SJSA1 (cell line): Measurements from ENCODE around the gene POMGNT2. TPM values are rescaled to one million over a fixed set of nuclear protein-coding genes. Genes with fewer than 3 reads are reported as not detected.
"Not testable (repeated sequence)": the region's sequence is repeated elsewhere in the genome, so short reads cannot be mapped to it uniquely, and the experiment has no call there.

ENCODE experiments used
- DNase-seq, 2 experiments: peaks; one replicate each; pipeline ENCODE4 v3.0.0-alpha.2; 2015 to 2020; ENCODE audit warnings: low spot score in 2 of 2, low read depth in 1 of 2
- H3K27ac ChIP-seq: fragments of 250-450 bp; sonication (Bioruptor Pico); 2 replicates; pipeline ENCODE4 v1.5.1; 2020; ENCODE audit warnings: mild to moderate bottlenecking, moderate library complexity
- H3K27me3 ChIP-seq: fragments of 250-450 bp; sonication (Bioruptor Pico); replicated peaks from 2 replicates; pipeline ENCODE4 v1.5.1; 2020; ENCODE audit warnings: mild to moderate bottlenecking, moderate library complexity
- H3K36me3 ChIP-seq: fragments of 250-450 bp; sonication (Bioruptor Pico); 2 replicates; pipeline ENCODE4 v1.5.1; 2020; ENCODE audit warnings: mild to moderate bottlenecking
- H3K4me1 ChIP-seq: fragments of 250-450 bp; sonication (Bioruptor Pico); replicated peaks from 2 replicates; pipeline ENCODE4 v1.6.1; 2021; ENCODE audit warnings: mild to moderate bottlenecking
- H3K4me3 ChIP-seq: fragments of 250-450 bp; sonication (Bioruptor Pico); 2 replicates; pipeline ENCODE4 v1.5.1; 2020; ENCODE audit warnings: mild to moderate bottlenecking
- H3K9me3 ChIP-seq: fragments of 250-450 bp; sonication (Bioruptor Pico); replicated peaks from 2 replicates; pipeline ENCODE4 v1.5.1; 2020; ENCODE audit warnings: mild to moderate bottlenecking
- total RNA-seq: library from RNA; depleted of rRNA; stranded (reverse); fragments of >200 nt; shearing (Covaris generic); gene quantifications from 2 replicates; pipeline ENCODE4 v1.2.3, GENCODE V29; 2014

POMGNT2 gene
- total RNA-seq, 1 experiment from 2014 or later, result 4.6 TPM

DNA sequence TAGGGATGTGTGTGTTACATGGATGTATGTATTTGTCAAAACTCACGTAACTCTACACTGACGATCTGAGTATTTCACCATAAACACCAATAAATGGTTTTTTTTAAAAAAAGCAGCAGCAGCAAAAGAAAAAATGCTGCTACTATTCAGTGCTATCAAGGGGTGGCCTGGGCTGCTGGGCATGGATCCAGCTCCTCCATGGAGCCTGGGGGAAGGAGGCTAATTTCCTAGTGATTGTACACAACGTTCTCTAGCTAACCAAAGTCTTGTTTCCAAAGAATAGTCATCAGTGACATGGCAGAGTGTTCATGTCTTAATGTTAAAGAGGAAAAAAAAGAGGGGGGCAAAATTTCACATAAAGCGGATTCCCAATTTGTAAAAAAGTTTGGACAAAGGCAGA, 29.0 kb downstream of the POMGNT2 start:
- no peak for DNase-seq
- no peak overlapping the region for H3K27ac ChIP-seq
- H3K4me3 ChIP-seq, result no peak overlapping the region
- H3K4me1 ChIP-seq, result no peaks in the 10 kb centered on the region
- H3K9me3 ChIP-seq, result no peaks in the 10 kb centered on the region
- H3K36me3 ChIP-seq, result no peaks in the 10 kb centered on the region
- H3K27me3 ChIP-seq, result no peaks in the 10 kb centered on the region

DNA sequence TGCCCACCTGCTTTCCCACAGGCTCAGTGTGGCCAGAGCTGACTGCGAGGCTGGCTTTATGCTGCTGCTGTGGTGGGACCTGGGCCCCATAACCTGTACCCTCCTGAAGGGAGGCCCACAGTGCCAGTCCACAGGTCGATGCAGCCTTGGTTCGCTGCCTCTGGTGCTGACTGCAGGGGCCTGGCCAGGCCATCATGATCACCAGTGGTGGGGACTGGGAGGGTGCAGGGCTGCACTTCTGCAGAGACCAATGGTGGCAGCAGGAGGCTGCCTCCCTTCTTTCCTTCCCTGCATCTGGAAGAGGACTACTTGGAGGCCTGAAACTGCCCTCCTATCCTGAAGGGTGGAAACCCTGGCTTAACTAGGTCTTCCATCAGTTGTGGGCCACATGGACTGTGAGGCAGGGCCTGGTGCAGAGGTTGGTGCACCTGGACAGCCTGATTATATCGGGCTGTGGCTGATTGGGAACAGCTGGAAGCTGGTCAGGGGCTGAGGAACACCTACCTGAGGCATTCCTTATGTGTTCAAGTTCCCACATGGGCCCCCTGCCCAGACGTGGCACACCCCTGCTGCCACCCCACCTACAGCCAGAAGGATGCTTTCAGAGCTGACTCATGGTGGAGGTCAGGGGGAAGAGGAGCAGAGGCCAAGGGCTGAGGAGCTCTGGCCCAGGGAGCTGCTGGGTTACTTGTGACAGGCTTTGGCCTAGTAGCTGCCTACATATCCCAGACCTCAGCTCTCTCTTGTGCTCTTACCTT, 29.8 kb downstream of the POMGNT2 start:
- no peaks in the 10 kb centered on the region for H3K9me3 ChIP-seq
- H3K27me3 ChIP-seq, result no peaks in the 10 kb centered on the region
- no peaks in the 10 kb centered on the region for H3K4me1 ChIP-seq

DNA sequence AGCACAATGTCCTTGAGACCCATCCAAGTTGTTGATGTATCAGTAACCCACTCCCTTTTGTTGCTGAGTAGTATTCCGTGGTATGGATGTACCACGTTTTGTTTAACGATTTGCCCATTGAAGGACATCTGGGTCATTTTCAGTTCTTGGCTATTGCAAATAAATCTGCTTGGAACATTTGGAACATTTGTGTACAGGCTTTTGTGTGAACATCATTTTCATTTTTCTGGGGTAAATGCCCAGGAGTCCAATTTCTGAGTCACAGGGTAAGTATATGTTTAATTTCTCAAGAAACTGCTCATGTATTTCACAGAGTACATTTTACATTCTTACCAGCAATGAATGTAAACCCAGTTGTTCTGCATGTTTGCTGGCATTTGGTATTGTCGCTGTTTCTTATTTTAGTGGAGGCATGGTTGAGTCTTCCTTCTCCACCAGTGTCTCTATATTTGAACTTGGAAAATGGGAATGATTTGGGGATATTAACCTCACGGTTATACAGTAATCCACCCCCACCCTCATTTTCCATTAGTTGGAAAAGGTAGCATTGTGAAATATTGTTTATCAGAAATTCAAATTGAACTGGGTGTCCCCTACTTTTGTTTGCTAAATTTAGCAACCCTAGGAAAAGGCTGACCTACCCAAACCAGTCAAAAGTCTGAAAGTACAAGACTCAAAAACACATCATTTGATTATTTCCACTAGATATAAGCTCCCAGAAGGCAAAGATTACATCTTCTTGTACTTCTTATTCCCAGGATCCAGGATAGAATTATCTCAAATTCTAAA, 30.8 kb downstream of the POMGNT2 start:
- no peak overlapping the region for H3K4me3 ChIP-seq
- no peak overlapping the region for H3K27ac ChIP-seq
- no peaks in the 10 kb centered on the region for H3K9me3 ChIP-seq
- no peaks in the 10 kb centered on the region for H3K27me3 ChIP-seq
- no peaks in the 10 kb centered on the region for H3K4me1 ChIP-seq
- no peaks in the 10 kb centered on the region for H3K36me3 ChIP-seq
- DNase-seq, result no peak

More for the DNA sequence above, 29.8 kb downstream of the POMGNT2 start:
- Histone ChIP-seq H3K4me3 (no peak overlapping the region), H3K36me3 (no peaks in the 10 kb centered on the region), H3K27ac (no peak overlapping the region)
- DNase-seq, result no peak

DNA sequence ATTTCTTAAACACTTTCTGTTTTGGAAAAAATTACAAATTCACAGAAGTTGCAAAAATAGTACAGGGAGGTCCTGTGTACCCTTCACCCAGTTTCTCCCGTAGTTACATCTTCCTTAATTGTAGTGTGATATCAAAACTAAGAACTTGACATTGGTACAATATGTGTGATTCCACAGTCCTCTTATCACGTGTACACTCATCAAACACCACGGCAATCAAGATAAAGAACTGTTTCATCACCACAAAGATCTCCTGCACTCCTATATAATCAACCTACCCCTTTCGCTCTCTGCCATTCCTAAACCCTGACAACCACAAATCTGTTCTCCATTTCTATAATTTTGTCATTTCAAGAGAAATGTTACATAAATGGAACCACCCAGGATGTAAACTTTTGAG, 31.4 kb downstream of the POMGNT2 start:
- H3K9me3 ChIP-seq, result no peaks in the 10 kb centered on the region

DNA sequence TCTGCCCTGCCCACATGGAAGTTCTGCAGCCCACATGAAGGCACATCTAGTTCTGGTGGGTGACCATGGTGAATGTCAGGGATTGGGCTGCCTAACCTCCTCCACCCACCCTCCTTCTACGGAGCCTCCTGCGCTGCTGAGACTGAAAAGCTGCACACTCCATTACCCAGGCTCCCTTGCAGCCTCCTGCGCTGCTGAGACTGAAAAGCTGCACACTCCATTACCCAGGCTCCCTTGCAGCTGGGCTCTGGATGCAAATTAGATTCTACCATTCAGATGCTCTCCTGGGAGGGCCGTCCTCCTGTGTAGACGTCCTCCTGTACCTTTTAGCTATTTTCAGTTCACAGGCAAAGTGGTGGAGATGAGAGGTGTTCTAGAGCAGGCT, 32.1 kb downstream of the POMGNT2 start:
- DNase-seq, result no peak
- Histone ChIP-seq H3K36me3 (no peaks in the 10 kb centered on the region), H3K27me3 (no peaks in the 10 kb centered on the region), H3K4me3 (no peak overlapping the region), H3K27ac (no peak overlapping the region), H3K9me3 (no peaks in the 10 kb centered on the region), H3K4me1 (no peaks in the 10 kb centered on the region)

More for the DNA sequence above, 31.4 kb downstream of the POMGNT2 start:
- no peaks in the 10 kb centered on the region for H3K36me3 ChIP-seq
- no peaks in the 10 kb centered on the region for H3K27me3 ChIP-seq
- no peak for DNase-seq
- no peak overlapping the region for H3K27ac ChIP-seq
- H3K4me1 ChIP-seq, result no peaks in the 10 kb centered on the region
- H3K4me3 ChIP-seq, result no peak overlapping the region

DNA sequence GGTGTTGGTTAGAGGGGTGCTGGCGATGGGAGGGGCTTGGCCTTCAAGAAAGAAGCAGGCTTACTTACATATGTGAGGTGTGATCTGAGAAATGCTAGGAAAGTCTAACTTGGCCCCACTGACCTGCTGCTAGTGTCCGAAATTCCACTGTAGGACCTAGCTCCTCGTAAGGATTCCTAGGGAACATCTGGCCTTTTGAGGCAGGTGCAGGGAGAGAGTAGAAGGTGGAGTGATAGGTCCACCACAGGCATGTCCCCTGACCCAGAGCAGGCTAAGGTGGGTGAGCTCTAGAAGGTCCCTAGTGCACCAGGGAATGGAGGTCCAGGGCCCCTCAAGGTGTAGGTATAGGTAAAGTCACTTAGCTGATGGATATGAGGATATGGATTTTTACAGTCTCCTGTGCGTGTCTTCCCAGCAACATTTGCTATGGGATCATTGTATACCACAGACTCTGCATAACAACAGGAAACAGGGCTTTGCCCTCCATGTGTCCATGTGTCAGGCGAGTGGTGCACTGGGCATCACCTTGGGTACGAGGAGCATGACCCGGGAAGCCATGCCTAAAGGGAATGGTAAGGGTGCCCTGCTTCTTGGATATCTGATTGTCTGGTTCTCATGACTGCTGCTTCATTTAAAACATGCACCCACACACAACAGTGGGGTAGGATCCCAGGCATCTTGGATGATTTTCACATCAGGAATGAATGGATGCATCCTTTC, 32.6 kb downstream of the POMGNT2 start:
- DNase-seq, result no peak
- Histone ChIP-seq H3K9me3 (no peaks in the 10 kb centered on the region), H3K4me3 (no peak overlapping the region), H3K27me3 (no peaks in the 10 kb centered on the region), H3K4me1 (no peaks in the 10 kb centered on the region), H3K36me3 (no peaks in the 10 kb centered on the region), H3K27ac (no peak overlapping the region)

DNA sequence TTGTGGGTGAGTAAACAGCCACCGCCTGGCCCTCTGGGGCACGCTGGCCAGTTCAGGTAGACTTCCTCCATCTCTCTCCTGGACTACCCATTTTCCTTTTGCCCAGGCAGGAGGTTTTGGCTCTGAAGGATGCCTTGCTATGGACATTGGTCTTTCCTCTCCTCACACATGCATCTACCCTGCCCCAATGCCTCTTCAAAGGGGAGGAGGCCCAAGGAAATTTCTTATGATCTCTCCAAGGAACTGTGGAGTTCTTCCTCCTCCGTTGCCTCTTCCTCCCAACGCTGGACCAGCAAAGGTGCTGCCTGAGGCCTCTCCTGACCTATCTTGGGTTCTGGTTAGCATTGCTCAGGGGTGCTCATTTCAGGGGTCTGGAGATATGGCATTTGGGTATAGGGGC, 33.5 kb downstream of the POMGNT2 start:
- DNase-seq, result no peak
- Histone ChIP-seq H3K9me3 (no peaks in the 10 kb centered on the region), H3K36me3 (no peaks in the 10 kb centered on the region), H3K27ac (no peak overlapping the region), H3K4me3 (no peak overlapping the region), H3K27me3 (no peaks in the 10 kb centered on the region), H3K4me1 (no peaks in the 10 kb centered on the region)

DNA sequence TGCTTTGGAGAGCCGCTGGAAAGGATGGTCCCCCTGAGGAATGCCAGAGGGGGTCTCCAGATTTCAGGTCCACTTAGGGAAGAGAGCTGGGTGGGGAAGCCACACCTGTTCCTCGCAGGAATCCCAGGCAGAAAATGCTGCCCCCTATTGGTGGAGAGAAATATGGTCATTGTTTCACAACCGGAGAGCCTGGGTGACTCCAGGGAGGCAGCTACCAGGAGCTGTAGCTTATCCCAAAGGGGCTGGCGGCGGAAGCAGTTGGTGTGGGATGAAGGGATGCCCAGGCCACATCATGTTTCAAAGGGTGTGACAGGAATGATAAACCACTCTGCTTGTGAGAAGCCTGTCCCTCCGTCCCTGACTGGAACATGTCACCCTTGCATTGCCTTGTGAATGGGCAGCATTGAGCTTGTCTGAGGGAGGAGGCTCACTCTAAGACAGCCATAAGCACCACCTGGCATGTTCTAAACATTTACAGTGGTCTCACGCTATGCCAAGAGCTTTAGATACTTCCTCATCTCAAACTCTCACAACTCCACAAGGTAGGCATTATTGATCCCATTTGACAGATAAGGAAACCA, 34.5 kb downstream of the POMGNT2 start:
- DNase-seq, result no peak
- Histone ChIP-seq H3K4me1 (no peaks in the 10 kb centered on the region), H3K27ac (no peak overlapping the region), H3K4me3 (no peak overlapping the region), H3K9me3 (no peaks in the 10 kb centered on the region), H3K27me3 (no peaks in the 10 kb centered on the region), H3K36me3 (no peaks in the 10 kb centered on the region)

DNA sequence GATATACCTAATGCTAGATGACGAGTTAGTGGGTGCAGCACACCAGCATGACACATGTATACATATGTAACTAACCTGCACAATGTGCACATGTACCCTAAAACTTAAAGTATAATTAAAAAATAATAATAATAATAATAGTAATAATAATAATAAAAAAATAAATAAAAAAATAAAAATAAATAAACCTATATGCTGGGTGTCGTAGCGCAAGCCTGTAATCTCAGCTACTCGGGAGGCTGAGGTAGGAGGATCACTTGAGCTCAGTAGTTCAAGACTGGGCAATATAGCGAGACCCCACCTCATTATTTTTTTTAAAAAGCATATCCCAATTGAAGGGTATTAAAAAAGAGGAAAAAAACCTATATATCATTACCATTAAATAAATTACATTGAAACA, 35.2 kb downstream of the POMGNT2 start:
- H3K9me3 ChIP-seq, H3K4me1 ChIP-seq, DNase-seq, H3K36me3 ChIP-seq, H3K27me3 ChIP-seq, H3K27ac ChIP-seq, H3K4me3 ChIP-seq: not testable (repeated sequence)

DNA sequence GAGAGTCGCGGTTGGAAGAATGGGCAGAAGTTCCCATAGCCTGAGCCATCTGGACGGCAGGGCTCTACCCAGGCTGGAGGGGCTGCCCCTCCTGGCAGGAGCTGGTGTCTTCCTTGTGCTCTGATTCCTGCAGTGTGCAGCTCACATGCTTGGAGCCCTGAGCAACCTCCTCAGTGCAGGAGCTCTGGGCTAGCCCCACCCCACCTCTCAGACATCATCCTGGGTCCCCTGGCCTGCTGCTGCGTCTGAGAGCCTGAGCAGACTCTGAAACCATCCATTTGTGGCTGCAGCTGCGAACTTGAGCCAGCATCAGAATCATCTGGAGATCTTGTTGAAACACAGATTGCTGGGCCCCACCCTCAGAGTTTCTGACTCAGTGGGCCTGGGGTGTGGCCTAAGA, 42.8 kb downstream of the POMGNT2 start:
- H3K27ac ChIP-seq, result no peak overlapping the region
- no peaks in the 10 kb centered on the region for H3K27me3 ChIP-seq
- DNase-seq, result no peak
- H3K4me3 ChIP-seq, result no peak overlapping the region
- H3K4me1 ChIP-seq, result no peaks in the 10 kb centered on the region
- H3K9me3 ChIP-seq, result no peaks in the 10 kb centered on the region
- no peaks in the 10 kb centered on the region for H3K36me3 ChIP-seq

DNA sequence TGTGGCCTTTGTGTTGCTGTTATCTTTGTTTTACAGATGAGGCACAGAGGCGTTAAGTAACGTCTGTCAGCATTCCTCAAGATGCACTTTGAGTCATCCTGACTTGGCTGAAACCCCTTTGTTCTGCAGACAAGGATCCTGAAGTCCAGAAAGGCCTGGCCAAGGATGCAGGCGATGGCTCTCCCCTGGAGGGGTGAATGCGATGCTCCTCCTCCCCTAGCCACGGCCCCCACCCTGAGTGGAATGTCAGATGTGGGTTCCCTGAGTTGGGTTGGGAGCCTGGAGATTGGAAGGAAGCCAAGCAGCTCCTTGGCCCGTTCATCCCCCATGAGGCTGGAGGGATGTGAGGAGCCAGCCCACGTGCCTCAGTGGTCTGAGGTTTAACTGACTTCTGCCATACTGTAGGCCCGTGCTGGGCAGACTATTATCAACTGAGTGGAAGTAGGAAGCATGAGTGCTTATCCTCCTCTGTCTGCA, 43.3 kb downstream of the POMGNT2 start:
- DNase-seq, result no peak
- no peaks in the 10 kb centered on the region for H3K4me1 ChIP-seq
- H3K27ac ChIP-seq, result no peak overlapping the region
- no peaks in the 10 kb centered on the region for H3K36me3 ChIP-seq
- no peaks in the 10 kb centered on the region for H3K9me3 ChIP-seq
- H3K27me3 ChIP-seq, result no peaks in the 10 kb centered on the region
- H3K4me3 ChIP-seq, result no peak overlapping the region

DNA sequence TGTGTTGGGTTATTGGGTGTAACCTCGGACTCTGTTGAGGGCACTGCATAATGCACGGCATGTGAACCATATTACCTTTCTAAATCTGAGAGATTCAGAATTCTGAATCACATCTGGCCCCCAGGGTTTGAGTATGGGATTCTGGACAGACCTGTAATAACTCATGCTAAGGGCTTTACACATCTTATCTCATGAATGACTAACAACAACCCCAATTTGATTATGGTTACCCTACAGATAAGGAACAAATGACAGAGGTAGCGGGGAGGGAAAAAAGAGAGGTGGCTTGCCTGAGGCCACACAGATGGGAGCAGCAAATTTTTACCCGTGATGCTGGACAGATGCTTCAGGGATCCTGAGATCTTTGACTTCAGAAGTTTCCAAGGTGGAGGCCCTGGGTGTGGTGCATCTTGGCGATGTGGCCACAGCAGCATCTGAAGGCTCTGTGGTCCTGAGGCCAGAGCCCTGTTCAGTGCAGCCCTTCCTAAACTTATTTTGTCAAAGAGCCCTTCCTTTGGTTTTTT, 43.8 kb downstream of the POMGNT2 start:
- Histone ChIP-seq H3K27me3 (no peaks in the 10 kb centered on the region), H3K27ac (no peak overlapping the region), H3K4me1 (no peaks in the 10 kb centered on the region), H3K36me3 (no peaks in the 10 kb centered on the region), H3K4me3 (no peak overlapping the region), H3K9me3 (no peaks in the 10 kb centered on the region)
- no peak for DNase-seq

DNA sequence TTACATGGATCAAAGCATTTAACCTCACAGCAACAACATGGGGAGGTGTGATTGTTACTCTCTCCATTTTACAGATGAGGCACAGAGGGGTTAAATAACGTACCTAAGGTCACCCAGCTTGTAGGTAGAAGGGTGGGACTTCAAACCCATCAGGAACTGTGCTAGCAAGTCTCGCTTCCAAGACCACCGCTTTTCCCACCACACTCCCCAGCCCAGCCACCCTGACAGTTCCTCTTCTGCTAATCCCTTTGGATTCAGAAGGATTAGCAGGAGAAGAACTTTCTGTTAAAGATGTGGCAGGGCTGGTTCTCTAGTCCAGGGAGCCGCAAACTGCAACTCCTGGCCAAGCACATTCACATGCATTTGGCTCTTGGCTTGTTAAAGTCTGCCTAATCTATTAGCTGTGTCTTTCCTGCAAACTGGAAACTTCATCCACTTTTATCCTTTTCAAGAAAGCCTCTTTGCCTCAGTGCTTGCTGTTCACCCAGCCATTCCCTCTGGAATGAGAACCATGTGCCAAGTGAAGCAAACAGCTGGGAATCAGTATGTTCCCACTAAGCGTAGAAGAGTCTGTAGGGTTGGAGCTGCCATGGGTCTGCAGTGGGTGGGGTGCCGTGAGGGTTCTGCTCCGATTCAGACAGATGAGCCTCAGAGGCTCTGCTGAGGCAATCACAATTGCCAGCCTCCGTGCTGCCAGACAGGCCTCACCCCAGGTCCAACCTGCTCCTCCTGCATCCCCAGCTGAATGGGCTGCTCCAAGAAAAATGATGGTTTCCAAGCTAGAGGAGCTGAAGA, 44.6 kb downstream of the POMGNT2 start:
- Histone ChIP-seq H3K4me3 (no peak overlapping the region), H3K27me3 (no peaks in the 10 kb centered on the region), H3K27ac (no peak overlapping the region), H3K4me1 (no peaks in the 10 kb centered on the region), H3K9me3 (no peaks in the 10 kb centered on the region), H3K36me3 (no peaks in the 10 kb centered on the region)
- DNase-seq, result no peak
